ENCODE measurements around the gene SLC24A4.

SLC24A4 gene

GRCh38 chr14:92391726-92392125 lies 68.8 kb downstream of the SLC24A4 start:
- no peak for TF ChIP-seq CTCF (IDR thresholded peaks at IDR 0.05; ENCODE audit: borderline replicate concordance, control extremely low read depth, extremely low read depth, insufficient read depth, missing control alignments)
- in situ Hi-C loops (cut with MboI; ENCODE audit: low sequenced_read_pairs, unreplicated experiment), result no loop called here
- DNase-seq (ENCODE audit: low spot score), result no peak

- in situ Hi-C loops (cut with MboI; ENCODE audit: low sequenced_read_pairs, unreplicated experiment), result no loop called here
- DNase-seq (ENCODE audit: low spot score), result no peak
- TF ChIP-seq CTCF (IDR thresholded peaks at IDR 0.05; ENCODE audit: borderline replicate concordance, control extremely low read depth, extremely low read depth, insufficient read depth, missing control alignments), result no peak
Observed at GRCh38 chr14:92392711-92393110, 69.7 kb downstream of the SLC24A4 start.

- TF ChIP-seq CTCF (IDR thresholded peaks at IDR 0.05; ENCODE audit: borderline replicate concordance, control extremely low read depth, extremely low read depth, insufficient read depth, missing control alignments), result no peak
- no peak for DNase-seq (ENCODE audit: low spot score)
- in situ Hi-C loops (cut with MboI; ENCODE audit: low sequenced_read_pairs, unreplicated experiment), result no loop called here
Observed at GRCh38 chr14:92397150-92397952, 74.4 kb downstream of the SLC24A4 start.

GRCh38 chr14:92397953-92398564 lies 75.1 kb downstream of the SLC24A4 start:
- in situ Hi-C loops (cut with MboI; ENCODE audit: low sequenced_read_pairs, unreplicated experiment), result no loop called here
- no peak for DNase-seq (ENCODE audit: low spot score)
- no peak for TF ChIP-seq CTCF (IDR thresholded peaks at IDR 0.05; ENCODE audit: borderline replicate concordance, control extremely low read depth, extremely low read depth, insufficient read depth, missing control alignments)

GRCh38 chr14:92398888-92399636 lies 76.1 kb downstream of the SLC24A4 start:
- in situ Hi-C loops (cut with MboI; ENCODE audit: low sequenced_read_pairs, unreplicated experiment), result no loop called here
- no peak for TF ChIP-seq CTCF (IDR thresholded peaks at IDR 0.05; ENCODE audit: borderline replicate concordance, control extremely low read depth, extremely low read depth, insufficient read depth, missing control alignments)
- no peak for DNase-seq (ENCODE audit: low spot score)

GRCh38 chr14:92400579-92401444 lies 77.8 kb downstream of the SLC24A4 start:
- peak; percentile 55 for DNase-seq (ENCODE audit: low spot score)
- in situ Hi-C loops (cut with MboI; ENCODE audit: low sequenced_read_pairs, unreplicated experiment), result no loop called here
- no peak for TF ChIP-seq CTCF (IDR thresholded peaks at IDR 0.05; ENCODE audit: borderline replicate concordance, control extremely low read depth, extremely low read depth, insufficient read depth, missing control alignments)

All from GM13976 (cell line).